ENCODE results near the gene IVNS1ABP.

DNA sequence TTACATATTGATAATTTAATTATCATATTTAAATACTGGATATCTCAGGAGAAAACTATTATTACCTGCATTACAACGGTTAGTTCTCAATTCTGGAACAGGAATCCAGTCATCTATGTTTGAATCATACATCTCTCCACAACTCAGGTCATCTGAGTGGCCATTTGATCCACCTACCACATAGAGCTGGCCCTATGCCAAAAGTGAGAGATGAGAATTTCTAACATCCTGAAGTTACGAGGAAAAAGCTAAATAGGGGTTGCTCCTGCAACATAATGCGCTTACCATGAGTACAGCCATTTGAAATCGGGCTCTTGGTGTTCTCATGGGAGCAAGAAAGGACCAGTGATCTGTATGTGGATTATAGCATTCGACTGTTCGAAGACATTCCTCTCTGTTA lies 16.9 kb downstream of the IVNS1ABP start:
- TF ChIP-seq, protein P1, sequence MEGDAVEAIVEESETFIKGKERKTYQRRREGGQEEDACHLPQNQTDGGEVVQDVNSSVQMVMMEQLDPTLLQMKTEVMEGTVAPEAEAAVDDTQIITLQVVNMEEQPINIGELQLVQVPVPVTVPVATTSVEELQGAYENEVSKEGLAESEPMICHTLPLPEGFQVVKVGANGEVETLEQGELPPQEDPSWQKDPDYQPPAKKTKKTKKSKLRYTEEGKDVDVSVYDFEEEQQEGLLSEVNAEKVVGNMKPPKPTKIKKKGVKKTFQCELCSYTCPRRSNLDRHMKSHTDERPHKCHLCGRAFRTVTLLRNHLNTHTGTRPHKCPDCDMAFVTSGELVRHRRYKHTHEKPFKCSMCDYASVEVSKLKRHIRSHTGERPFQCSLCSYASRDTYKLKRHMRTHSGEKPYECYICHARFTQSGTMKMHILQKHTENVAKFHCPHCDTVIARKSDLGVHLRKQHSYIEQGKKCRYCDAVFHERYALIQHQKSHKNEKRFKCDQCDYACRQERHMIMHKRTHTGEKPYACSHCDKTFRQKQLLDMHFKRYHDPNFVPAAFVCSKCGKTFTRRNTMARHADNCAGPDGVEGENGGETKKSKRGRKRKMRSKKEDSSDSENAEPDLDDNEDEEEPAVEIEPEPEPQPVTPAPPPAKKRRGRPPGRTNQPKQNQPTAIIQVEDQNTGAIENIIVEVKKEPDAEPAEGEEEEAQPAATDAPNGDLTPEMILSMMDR (IDR thresholded peaks at IDR 0.05 in 2 of 3, conservative IDR thresholded peaks at IDR 0.05 in 1 of 3; ENCODE audit: control insufficient read depth in 2 of 3, extremely low read depth in 1 of 3, insufficient read depth in 1 of 3, low read depth in 3 of 3, low read length in 3 of 3), result no peak
- TF ChIP-seq ZNF24 (IDR thresholded peaks at IDR 0.05) (no peak), EP300 (IDR thresholded peaks at IDR 0.05; ENCODE audit: borderline replicate concordance in 1 of 2, control insufficient read depth in 1 of 2, low read depth in 2 of 2, low read length in 2 of 2) (no peak), CREB1 (IDR thresholded peaks at IDR 0.05; ENCODE audit: low read depth) (no peak), JUNB (IDR thresholded peaks at IDR 0.05) (no peak), SUZ12 (IDR thresholded peaks at IDR 0.05; ENCODE audit: unreplicated experiment) (no peak), FOXM1 (IDR thresholded peaks at IDR 0.05; ENCODE audit: low read depth, low read length) (no peak), EZH2 (IDR thresholded peaks at IDR 0.05; ENCODE audit: borderline replicate concordance, control insufficient read depth, low read depth, low read length) (no peak)
- TF ChIP-seq, protein P2, sequence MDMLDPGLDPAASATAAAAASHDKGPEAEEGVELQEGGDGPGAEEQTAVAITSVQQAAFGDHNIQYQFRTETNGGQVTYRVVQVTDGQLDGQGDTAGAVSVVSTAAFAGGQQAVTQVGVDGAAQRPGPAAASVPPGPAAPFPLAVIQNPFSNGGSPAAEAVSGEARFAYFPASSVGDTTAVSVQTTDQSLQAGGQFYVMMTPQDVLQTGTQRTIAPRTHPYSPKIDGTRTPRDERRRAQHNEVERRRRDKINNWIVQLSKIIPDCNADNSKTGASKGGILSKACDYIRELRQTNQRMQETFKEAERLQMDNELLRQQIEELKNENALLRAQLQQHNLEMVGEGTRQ (IDR thresholded peaks at IDR 0.05; ENCODE audit: borderline replicate concordance, low read depth, low read length), result no peak
- TF ChIP-seq, protein P3, sequence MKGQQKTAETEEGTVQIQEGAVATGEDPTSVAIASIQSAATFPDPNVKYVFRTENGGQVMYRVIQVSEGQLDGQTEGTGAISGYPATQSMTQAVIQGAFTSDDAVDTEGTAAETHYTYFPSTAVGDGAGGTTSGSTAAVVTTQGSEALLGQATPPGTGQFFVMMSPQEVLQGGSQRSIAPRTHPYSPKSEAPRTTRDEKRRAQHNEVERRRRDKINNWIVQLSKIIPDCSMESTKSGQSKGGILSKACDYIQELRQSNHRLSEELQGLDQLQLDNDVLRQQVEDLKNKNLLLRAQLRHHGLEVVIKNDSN (IDR thresholded peaks at IDR 0.05; ENCODE audit: borderline replicate concordance, extremely low read length, insufficient read depth, low read depth, low read length), result no peak
- TF ChIP-seq, protein P4, sequence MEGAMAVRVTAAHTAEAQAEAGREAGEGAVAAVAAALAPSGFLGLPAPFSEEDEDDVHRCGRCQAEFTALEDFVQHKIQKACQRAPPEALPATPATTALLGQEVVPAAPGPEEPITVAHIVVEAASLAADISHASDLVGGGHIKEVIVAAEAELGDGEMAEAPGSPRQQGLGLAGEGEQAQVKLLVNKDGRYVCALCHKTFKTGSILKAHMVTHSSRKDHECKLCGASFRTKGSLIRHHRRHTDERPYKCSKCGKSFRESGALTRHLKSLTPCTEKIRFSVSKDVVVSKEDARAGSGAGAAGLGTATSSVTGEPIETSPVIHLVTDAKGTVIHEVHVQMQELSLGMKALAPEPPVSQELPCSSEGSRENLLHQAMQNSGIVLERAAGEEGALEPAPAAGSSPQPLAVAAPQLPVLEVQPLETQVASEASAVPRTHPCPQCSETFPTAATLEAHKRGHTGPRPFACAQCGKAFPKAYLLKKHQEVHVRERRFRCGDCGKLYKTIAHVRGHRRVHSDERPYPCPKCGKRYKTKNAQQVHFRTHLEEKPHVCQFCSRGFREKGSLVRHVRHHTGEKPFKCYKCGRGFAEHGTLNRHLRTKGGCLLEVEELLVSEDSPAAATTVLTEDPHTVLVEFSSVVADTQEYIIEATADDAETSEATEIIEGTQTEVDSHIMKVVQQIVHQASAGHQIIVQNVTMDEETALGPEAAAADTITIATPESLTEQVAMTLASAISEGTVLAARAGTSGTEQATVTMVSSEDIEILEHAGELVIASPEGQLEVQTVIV (IDR thresholded peaks at IDR 0.05; ENCODE audit: borderline replicate concordance, partially characterized antibody), result no peak

Data from GM12878 (cell line).